Measurements from ENCODE around the gene CAMTA1. TPM values are rescaled to one million over a fixed set of nuclear protein-coding genes. Genes with fewer than 3 reads are reported as not detected.

CAMTA1 gene
- total RNA-seq, 1 experiment from 2014 or later: 60.0 TPM

DNA sequence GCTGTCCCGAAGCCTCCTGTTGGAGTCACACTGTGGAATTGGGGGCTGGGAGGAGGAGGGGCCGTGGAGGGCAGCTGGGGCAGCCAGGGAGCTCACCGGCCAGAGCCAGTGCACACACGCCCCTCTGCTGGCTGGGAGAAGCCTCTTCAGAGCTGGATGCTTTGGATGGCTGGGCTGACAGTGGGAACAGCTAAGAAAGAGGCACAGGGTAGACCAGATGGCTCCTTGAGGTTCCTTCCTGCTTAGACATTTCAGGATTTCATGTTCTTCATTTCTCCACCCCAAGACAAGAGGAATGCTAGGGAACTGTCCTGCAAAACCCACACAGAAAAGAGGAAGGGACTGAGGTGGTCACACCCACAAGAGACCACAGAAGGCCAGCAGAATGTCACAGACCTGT lies 731.1 kb downstream of the CAMTA1 start:
- no peak overlapping the region for H3K4me3 Mint-ChIP-seq (ENCODE audit: unreplicated experiment)
- peaks cover 6% of the 10 kb centered on the region for H3K36me3 Mint-ChIP-seq (ENCODE audit: insufficient read depth, unreplicated experiment)
- intact Hi-C loops (cut with micrococcal nuclease; ENCODE audit: unreplicated experiment): no loop called here
- CTCF ChIA-PET: interaction anchor here (0.7 kb wide), 1 partner anchor 798 kb away, joined by 3 read pairs; no protein-coding TSS in a partner anchor
- H3K4me1 Mint-ChIP-seq (ENCODE audit: low read depth, unreplicated experiment): no peaks in the 10 kb centered on the region
- no peak for DNase-seq
- peaks cover 7% of the 10 kb centered on the region for H3K27me3 Mint-ChIP-seq (ENCODE audit: insufficient read depth, unreplicated experiment)
- Histone ChIP-seq H3K27me3 (replicated peaks; ENCODE audit: control insufficient read depth, insufficient read depth, low read length) (no peaks in the 10 kb centered on the region), H3K4me1 (no peaks in the 10 kb centered on the region), H3K36me3 (ENCODE audit: control insufficient read depth, insufficient read depth, low read length) (no peaks in the 10 kb centered on the region), H3K4me3 (ENCODE audit: low read depth, low read length) (no peak overlapping the region), H3K9me3 (no peaks in the 10 kb centered on the region)
- POLR2A ChIA-PET: no interaction called here
- BruUV-seq (replicated peaks): no TSS peak
- TF ChIP-seq, protein P1, sequence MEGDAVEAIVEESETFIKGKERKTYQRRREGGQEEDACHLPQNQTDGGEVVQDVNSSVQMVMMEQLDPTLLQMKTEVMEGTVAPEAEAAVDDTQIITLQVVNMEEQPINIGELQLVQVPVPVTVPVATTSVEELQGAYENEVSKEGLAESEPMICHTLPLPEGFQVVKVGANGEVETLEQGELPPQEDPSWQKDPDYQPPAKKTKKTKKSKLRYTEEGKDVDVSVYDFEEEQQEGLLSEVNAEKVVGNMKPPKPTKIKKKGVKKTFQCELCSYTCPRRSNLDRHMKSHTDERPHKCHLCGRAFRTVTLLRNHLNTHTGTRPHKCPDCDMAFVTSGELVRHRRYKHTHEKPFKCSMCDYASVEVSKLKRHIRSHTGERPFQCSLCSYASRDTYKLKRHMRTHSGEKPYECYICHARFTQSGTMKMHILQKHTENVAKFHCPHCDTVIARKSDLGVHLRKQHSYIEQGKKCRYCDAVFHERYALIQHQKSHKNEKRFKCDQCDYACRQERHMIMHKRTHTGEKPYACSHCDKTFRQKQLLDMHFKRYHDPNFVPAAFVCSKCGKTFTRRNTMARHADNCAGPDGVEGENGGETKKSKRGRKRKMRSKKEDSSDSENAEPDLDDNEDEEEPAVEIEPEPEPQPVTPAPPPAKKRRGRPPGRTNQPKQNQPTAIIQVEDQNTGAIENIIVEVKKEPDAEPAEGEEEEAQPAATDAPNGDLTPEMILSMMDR (IDR thresholded peaks at IDR 0.05; ENCODE audit: insufficient read depth in 1 of 2, low read depth in 1 of 2, low read length in 1 of 2, severe bottlenecking in 1 of 2, unreplicated experiment in 1 of 2): no peak
- no peak overlapping the region for H3K27ac Mint-ChIP-seq (ENCODE audit: unreplicated experiment)
- no peaks in the 10 kb centered on the region for H3K9me3 Mint-ChIP-seq (ENCODE audit: unreplicated experiment)

DNA sequence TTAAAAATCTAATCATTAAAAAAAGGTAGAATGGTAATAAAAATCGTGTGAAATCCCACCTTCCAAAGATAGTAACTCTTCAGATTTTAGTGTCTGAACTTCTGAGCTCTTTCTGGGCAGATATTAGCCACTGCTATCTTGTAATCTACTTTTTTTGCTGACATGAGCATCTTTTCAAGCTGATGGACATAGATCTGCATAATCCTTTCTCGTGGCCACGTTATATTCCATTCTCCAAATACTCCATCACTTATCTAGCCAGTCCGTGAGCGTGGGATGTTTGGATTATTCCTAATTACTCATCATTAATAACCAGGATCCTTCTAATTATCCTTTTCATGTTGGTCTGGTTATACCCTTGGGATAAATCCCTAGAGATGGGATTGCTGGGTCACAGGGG lies 731.7 kb downstream of the CAMTA1 start:
- no peaks in the 10 kb centered on the region for H3K27me3 ChIP-seq (replicated peaks; ENCODE audit: control insufficient read depth, insufficient read depth, low read length)
- no peak overlapping the region for H3K4me3 ChIP-seq (ENCODE audit: low read depth, low read length)
- Mint-ChIP-seq H3K27me3 (ENCODE audit: insufficient read depth, unreplicated experiment) (peaks cover 7% of the 10 kb centered on the region), H3K9me3 (ENCODE audit: unreplicated experiment) (no peaks in the 10 kb centered on the region), H3K36me3 (ENCODE audit: insufficient read depth, unreplicated experiment) (peaks cover 6% of the 10 kb centered on the region), H3K4me3 (ENCODE audit: unreplicated experiment) (no peak overlapping the region), H3K4me1 (ENCODE audit: low read depth, unreplicated experiment) (no peaks in the 10 kb centered on the region), H3K27ac (ENCODE audit: unreplicated experiment) (no peak overlapping the region)
- intact Hi-C loops (cut with micrococcal nuclease; ENCODE audit: unreplicated experiment): no loop called here
- DNase-seq: no peak
- TF ChIP-seq, protein P1 (IDR thresholded peaks at IDR 0.05; ENCODE audit: insufficient read depth in 1 of 2, low read depth in 1 of 2, low read length in 1 of 2, severe bottlenecking in 1 of 2, unreplicated experiment in 1 of 2): no peak
- H3K9me3 ChIP-seq: no peaks in the 10 kb centered on the region
- H3K4me1 ChIP-seq: no peaks in the 10 kb centered on the region
- no TSS peak for BruUV-seq (replicated peaks)
- ChIA-PET POLR2A (no interaction called here), CTCF (interaction anchor here (0.7 kb wide), 1 partner anchor 798 kb away, joined by 3 read pairs; no protein-coding TSS in a partner anchor)
- H3K36me3 ChIP-seq (ENCODE audit: control insufficient read depth, insufficient read depth, low read length): no peaks in the 10 kb centered on the region

DNA sequence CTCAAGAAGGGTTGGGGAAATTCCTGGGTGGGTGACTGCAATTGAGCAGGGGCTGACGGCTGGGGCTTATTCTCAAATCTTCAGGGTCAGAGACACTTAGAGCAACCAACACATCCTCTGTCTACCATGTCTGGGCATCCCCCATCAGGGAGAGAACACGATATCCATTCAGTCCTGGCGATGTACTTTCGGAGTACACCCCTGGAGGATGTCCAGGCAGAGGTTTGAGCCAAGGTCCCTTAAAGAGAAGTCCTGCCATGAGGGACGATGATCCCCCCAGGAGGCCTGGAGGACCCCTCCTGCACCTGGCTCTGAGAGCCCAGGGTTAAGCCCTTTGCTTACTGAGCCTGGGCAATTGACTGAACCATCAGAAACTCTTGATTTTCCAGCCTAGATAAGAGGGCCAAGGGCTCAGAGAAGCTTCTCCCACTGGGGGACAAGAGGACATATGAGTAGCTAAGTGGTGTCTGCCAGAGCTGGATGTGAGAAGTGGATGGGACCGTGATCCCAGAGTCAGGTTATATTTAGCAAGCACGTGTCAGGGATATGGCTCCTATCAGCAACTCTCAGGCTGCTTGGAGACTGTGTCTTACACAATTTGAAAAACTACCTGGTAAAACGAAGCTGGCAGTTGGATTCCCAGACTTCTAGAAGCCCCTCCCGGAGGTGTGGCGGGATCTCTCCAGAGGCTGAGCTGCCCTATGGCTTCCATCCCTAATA lies 732.5 kb downstream of the CAMTA1 start:
- peaks cover 6% of the 10 kb centered on the region for H3K36me3 Mint-ChIP-seq (ENCODE audit: insufficient read depth, unreplicated experiment)
- no peaks in the 10 kb centered on the region for H3K27me3 ChIP-seq (replicated peaks; ENCODE audit: control insufficient read depth, insufficient read depth, low read length)
- H3K9me3 Mint-ChIP-seq (ENCODE audit: unreplicated experiment): no peaks in the 10 kb centered on the region
- H3K4me1 ChIP-seq: no peaks in the 10 kb centered on the region
- ChIA-PET CTCF (no interaction called here), POLR2A (no interaction called here)
- H3K4me3 ChIP-seq (ENCODE audit: low read depth, low read length): no peak overlapping the region
- no peaks in the 10 kb centered on the region for H3K9me3 ChIP-seq
- TF ChIP-seq, protein P1 (IDR thresholded peaks at IDR 0.05; ENCODE audit: insufficient read depth in 1 of 2, low read depth in 1 of 2, low read length in 1 of 2, severe bottlenecking in 1 of 2, unreplicated experiment in 1 of 2): no peak
- DNase-seq: no peak
- no peaks in the 10 kb centered on the region for H3K4me1 Mint-ChIP-seq (ENCODE audit: low read depth, unreplicated experiment)
- no peak overlapping the region for H3K27ac Mint-ChIP-seq (ENCODE audit: unreplicated experiment)
- H3K27me3 Mint-ChIP-seq (ENCODE audit: insufficient read depth, unreplicated experiment): peaks cover 7% of the 10 kb centered on the region
- intact Hi-C loops (cut with micrococcal nuclease; ENCODE audit: unreplicated experiment): no loop called here
- no peak overlapping the region for H3K4me3 Mint-ChIP-seq (ENCODE audit: unreplicated experiment)
- no TSS peak for BruUV-seq (replicated peaks)
- no peaks in the 10 kb centered on the region for H3K36me3 ChIP-seq (ENCODE audit: control insufficient read depth, insufficient read depth, low read length)
